Karpas-422 (cell line): ENCODE data around the gene STEAP2. TPM values are rescaled to one million over a fixed set of nuclear protein-coding genes. Genes with fewer than 3 reads are reported as not detected.
A peak's percentile ranks its signal among the peaks of the same experiment; 100 is the strongest.
"Not testable (repeated sequence)": the region's sequence is repeated elsewhere in the genome, so short reads cannot be mapped to it uniquely, and the experiment has no call there.

Experiments
- DNase-seq: peaks from one replicate; pipeline ENCODE4 v3.0.0-alpha.2; 2015
- H2AFZ ChIP-seq: fragments of 200-600 bp; sonication (generic); 2 replicates; pipeline ENCODE4 v1.6.1; 2014; ENCODE audit warnings: antibody characterized with exemption, low read length, mixed read lengths
- H3K27ac ChIP-seq: fragments of 200-600 bp; sonication (generic); 2 replicates; pipeline ENCODE4 v1.5.1; 2014; ENCODE audit warnings: mild to moderate bottlenecking, low read length, moderate library complexity
- H3K27me3 ChIP-seq: fragments of 200-600 bp; sonication (generic); 2 replicates; pipeline ENCODE4 v1.6.1; 2014; ENCODE audit warnings: low read length, mixed read lengths
- H3K36me3 ChIP-seq: fragments of 200-600 bp; sonication (generic); 2 replicates; pipeline ENCODE4 v1.6.1; 2014; ENCODE audit warnings: low read length, mixed read lengths; ENCODE audit not compliant: insufficient read depth
- H3K4me1 ChIP-seq: fragments of 200-600 bp; sonication (generic); 2 replicates; pipeline ENCODE4 v1.6.1; 2014; ENCODE audit warnings: mild to moderate bottlenecking, low read length, mixed read lengths
- H3K4me2 ChIP-seq: fragments of 200-600 bp; sonication (generic); 2 replicates; pipeline ENCODE4 v1.6.1; 2014; ENCODE audit warnings: low read length, low read depth, mild to moderate bottlenecking; ENCODE audit not compliant: poor library complexity, severe bottlenecking
- H3K4me3 ChIP-seq: fragments of 200-600 bp; sonication (generic); 2 replicates; pipeline ENCODE4 v1.5.1; 2014; ENCODE audit warnings: mild to moderate bottlenecking, antibody characterized with exemption, low read length, mixed read lengths
- H3K79me2 ChIP-seq: fragments of 200-600 bp; sonication (generic); 2 replicates; pipeline ENCODE4 v1.6.1; 2014; ENCODE audit warnings: mild to moderate bottlenecking, low read length, mixed read lengths
- H3K9ac ChIP-seq: fragments of 200-600 bp; sonication (generic); 2 replicates; pipeline ENCODE4 v1.6.0; 2014; ENCODE audit warnings: low read length
- H3K9me2 ChIP-seq: fragments of 200-600 bp; sonication (generic), shearing (Covaris generic); replicated peaks from 2 replicates; pipeline ENCODE4 v1.6.0; 2014; ENCODE audit warnings: mild to moderate bottlenecking, low read length, moderate library complexity; ENCODE audit not compliant: insufficient read depth
- H3K9me3 ChIP-seq: fragments of 300-700, 200-600 bp; sonication (generic); 2 replicates; pipeline ENCODE4 v1.6.1; 2014; ENCODE audit warnings: low read length, mixed read lengths
- H4K20me1 ChIP-seq: fragments of 200-600 bp; sonication (generic); 2 replicates; pipeline ENCODE4 v1.6.1; 2014; ENCODE audit warnings: mild to moderate bottlenecking, antibody characterized with exemption, low read length, low read depth; ENCODE audit not compliant: insufficient read depth
- total RNA-seq: library from RNA; depleted of rRNA; stranded (reverse); fragments of >200 nt; shearing (Covaris generic); gene quantifications from 2 replicates; pipeline ENCODE4 v1.2.3, GENCODE V29; 2014; ENCODE audit warnings: low replicate concordance

The STEAP2 gene
- total RNA-seq, 1 experiment from 2014 or later = not detected

DNA sequence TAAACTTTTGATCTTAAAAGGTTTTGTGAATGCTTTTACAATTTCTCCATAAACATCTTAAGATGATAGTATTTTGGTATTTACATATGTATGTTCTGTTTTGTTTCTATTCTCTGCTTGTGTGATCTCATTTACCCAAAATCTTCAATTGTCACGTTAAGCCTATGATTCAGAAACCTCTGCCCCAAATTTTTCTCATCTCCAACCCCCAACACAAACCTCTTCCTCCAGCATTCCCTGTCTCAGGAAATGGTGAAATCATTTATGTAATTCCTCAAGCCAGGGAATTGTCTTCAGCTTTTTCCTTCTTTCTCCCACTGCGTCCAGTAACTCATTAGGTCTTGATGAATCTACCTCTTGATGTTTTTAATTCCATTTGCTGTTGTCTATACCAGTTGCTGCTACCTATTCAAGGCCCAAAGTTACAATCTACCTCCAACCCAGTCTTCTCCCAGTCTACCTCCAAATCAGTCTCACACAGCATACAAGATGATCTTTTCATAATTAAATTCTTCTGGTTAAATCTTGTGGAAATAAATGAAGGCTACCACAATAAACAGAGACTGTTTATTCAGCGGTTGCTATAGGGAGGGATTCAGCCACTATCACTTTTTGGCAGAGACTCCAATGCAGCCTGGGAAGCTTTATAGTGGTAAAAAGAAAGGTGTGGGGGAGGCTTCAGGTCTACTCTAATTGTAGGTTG lies 39.2 kb downstream of the STEAP2 start:
- Histone ChIP-seq H4K20me1 (no peaks in the 10 kb centered on the region), H3K4me1 (no peaks in the 10 kb centered on the region), H3K9me2 (no peaks in the 10 kb centered on the region), H3K36me3 (no peaks in the 10 kb centered on the region), H3K4me3 (no peak overlapping the region), H3K27ac (no peak overlapping the region), H3K79me2 (no peaks in the 10 kb centered on the region), H2AFZ (no peak overlapping the region), H3K9me3 (no peaks in the 10 kb centered on the region), H3K9ac (no peak overlapping the region), H3K4me2 (no peak overlapping the region), H3K27me3 (no peaks in the 10 kb centered on the region)
- DNase-seq = no peak

DNA sequence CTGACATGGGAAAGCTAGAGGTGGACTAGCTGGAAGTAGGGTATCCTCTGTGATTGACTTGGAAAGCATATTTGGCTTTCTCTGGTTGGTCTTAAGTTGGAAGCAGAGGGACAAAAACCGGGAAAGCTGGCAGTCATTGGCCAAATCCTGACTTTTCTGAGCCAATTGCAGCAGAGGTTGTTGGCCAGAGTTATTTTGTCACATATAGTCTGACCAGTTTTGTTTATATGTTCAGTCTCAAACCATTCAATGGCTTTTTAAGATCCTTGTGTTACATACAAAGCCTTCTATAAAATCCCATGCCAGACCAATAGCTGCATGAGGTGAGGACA lies 39.7 kb downstream of the STEAP2 start:
- Histone ChIP-seq H2AFZ (no peak overlapping the region), H3K4me2 (no peak overlapping the region), H3K79me2 (no peaks in the 10 kb centered on the region)

DNA sequence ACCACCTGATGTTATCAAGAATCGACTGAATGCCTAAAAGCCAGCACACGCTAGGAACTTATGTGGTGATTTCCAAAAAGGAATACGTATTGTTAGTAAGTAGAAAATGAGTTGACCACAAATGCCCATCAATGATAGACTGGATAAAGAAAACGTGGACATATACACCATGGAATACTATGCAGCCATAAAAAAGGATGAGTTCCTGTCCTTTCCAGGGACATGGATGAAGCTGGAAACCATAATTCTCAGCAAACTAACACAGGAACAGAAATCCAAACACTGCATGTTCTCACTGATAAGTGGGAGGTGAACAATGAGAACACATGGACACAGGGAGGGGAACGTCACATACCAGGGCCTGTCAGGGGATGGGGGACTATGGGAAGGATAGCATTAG lies 44.5 kb downstream of the STEAP2 start:
- not testable (repeated sequence) for H3K9me3 ChIP-seq, H2AFZ ChIP-seq, H3K79me2 ChIP-seq

More for the DNA sequence above, 39.7 kb downstream of the STEAP2 start:
- Histone ChIP-seq H3K9ac (no peak overlapping the region), H3K27me3 (no peaks in the 10 kb centered on the region), H3K4me3 (no peak overlapping the region), H3K36me3 (no peaks in the 10 kb centered on the region), H3K9me2 (no peaks in the 10 kb centered on the region), H3K9me3 (no peaks in the 10 kb centered on the region), H4K20me1 (no peaks in the 10 kb centered on the region), H3K4me1 (no peaks in the 10 kb centered on the region), H3K27ac (no peak overlapping the region)
- DNase-seq = no peak

DNA sequence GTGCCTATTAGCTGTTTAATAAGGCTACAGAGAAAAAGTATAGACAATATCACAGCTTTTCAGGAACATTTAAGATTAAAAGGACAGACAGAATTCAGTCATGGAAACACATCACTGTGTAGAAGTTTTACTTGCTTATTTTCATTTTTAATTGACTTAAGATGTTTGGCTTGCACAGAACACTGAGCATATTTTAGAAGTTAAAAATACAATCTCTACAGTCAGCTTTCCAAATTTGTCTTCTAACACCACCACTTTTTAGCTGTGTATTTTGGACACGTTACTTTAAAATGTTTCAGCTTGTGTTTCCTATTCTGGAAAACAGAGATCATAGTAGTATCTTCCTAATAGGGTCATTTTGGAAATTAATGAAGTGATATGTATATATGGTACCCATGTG lies 45.2 kb downstream of the STEAP2 start:
- H3K36me3 ChIP-seq = no peaks in the 10 kb centered on the region
- H3K9me3 ChIP-seq = no peaks in the 10 kb centered on the region
- H3K27me3 ChIP-seq = no peaks in the 10 kb centered on the region
- H3K9me2 ChIP-seq = no peaks in the 10 kb centered on the region
- H3K4me1 ChIP-seq = no peaks in the 10 kb centered on the region
- no peak overlapping the region for H3K9ac ChIP-seq
- no peak overlapping the region for H2AFZ ChIP-seq
- H3K4me2 ChIP-seq = no peak overlapping the region
- H3K79me2 ChIP-seq = no peaks in the 10 kb centered on the region
- no peak overlapping the region for H3K27ac ChIP-seq
- no peak for DNase-seq
- no peaks in the 10 kb centered on the region for H4K20me1 ChIP-seq
- no peak overlapping the region for H3K4me3 ChIP-seq

More for the DNA sequence above, 44.5 kb downstream of the STEAP2 start:
- not testable (repeated sequence) for DNase-seq, H3K27ac ChIP-seq, H3K9ac ChIP-seq, H3K4me1 ChIP-seq, H3K27me3 ChIP-seq, H3K9me2 ChIP-seq, H3K36me3 ChIP-seq, H3K4me2 ChIP-seq, H4K20me1 ChIP-seq, H3K4me3 ChIP-seq

DNA sequence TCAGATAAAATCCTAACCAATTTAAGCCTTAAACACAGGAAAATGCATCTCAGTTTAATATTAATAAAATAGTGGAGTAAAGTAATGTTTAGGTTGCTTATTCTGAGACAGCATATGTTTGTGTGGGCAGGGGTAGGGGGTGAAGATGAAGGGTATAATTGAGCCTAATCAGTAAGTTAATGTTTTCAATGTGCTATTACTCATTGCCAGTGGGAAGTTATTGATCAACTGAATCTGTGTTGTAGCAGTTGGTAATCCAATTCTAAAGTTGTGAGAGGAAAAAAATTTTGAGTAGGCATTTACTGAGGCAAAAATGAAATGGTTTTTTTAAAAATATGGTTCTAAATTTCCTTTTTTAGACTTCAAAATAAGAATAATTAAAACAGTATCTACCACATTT lies 49.9 kb downstream of the STEAP2 start:
- Histone ChIP-seq H3K9ac (no peak overlapping the region), H3K4me2 (no peak overlapping the region), H3K27ac (no peak overlapping the region), H3K4me3 (no peak overlapping the region), H4K20me1 (no peaks in the 10 kb centered on the region), H3K79me2 (no peaks in the 10 kb centered on the region), H3K9me3 (no peaks in the 10 kb centered on the region), H3K4me1 (no peaks in the 10 kb centered on the region), H3K9me2 (no peaks in the 10 kb centered on the region), H3K36me3 (no peaks in the 10 kb centered on the region), H3K27me3 (no peaks in the 10 kb centered on the region), H2AFZ (no peak overlapping the region)
- DNase-seq = no peak

DNA sequence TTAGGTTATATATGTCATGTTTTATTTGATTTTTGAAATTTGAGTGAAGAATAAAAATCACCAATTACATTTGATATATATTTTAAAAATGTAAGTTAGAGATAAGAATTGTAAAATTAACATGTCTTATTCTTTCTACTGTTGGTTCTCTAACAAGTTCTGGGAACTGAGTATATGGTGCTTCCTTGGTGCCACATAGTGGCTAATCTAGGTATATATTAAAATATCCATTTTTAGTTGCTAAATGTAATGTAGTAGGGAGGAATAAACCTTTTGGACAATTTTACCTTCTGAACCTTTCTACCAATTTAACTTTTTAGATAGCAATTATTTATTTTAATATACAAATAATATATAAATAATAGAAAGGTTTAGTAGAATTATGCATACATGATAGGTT lies 50.9 kb downstream of the STEAP2 start:
- Histone ChIP-seq H3K27me3 (no peaks in the 10 kb centered on the region), H4K20me1 (no peaks in the 10 kb centered on the region)
- DNase-seq = peak; percentile 64

DNA sequence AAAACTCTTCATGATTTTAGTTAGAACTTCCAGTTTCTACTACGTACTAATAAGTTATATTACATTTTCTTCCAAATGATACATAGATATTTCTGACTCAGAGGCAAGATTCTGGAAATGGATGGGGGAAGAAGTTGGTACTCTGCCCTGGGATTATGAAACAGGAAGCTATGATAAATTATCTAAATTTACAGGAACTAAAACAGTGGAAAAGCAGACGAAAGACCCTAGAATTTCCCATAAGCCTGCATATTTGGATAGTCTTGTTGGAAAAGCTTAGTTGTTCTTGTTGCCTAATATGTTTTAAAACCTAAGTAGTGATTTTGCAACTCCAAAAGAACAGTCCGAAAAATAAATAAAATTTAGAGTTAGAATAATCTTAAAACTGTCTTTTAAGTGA lies 55.3 kb downstream of the STEAP2 start:
- H3K9ac ChIP-seq = no peak overlapping the region

More for the DNA sequence above, 50.9 kb downstream of the STEAP2 start:
- no peak overlapping the region for H3K9ac ChIP-seq
- H3K4me3 ChIP-seq = no peak overlapping the region
- no peak overlapping the region for H3K27ac ChIP-seq
- H3K9me2 ChIP-seq = no peaks in the 10 kb centered on the region
- no peaks in the 10 kb centered on the region for H3K4me1 ChIP-seq
- no peaks in the 10 kb centered on the region for H3K36me3 ChIP-seq
- no peak overlapping the region for H2AFZ ChIP-seq
- no peak overlapping the region for H3K4me2 ChIP-seq
- no peaks in the 10 kb centered on the region for H3K79me2 ChIP-seq
- no peaks in the 10 kb centered on the region for H3K9me3 ChIP-seq

DNA sequence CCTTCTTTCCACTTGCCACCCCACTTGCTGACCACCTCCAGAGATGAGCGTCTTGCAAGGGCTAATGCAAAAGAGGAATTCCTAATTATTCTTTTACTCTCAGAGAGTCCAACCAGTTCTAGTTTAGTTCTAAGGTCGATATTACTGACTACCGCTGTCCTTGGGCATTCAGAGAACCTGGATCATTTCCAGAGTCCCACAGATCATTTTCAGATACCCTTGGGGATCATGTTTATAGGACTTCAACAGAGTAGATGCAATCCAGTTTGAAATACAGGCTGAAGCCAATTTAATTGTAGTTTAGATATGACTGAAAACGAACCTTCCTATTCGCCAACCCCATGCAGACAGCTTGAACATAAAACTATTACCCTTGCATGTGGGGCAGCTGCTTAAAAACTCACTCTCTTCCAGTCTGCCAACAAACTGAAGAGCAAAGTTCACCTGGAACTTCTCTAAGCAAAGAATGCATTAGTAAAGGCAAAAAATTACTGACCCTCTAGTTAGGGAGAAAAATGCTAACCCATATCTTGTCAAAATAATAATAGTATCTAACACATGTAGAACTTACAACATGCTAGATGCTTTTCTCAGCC lies 55.8 kb downstream of the STEAP2 start:
- no peaks in the 10 kb centered on the region for H4K20me1 ChIP-seq
- no peak overlapping the region for H3K4me3 ChIP-seq
- no peaks in the 10 kb centered on the region for H3K36me3 ChIP-seq
- no peaks in the 10 kb centered on the region for H3K27me3 ChIP-seq
- H3K79me2 ChIP-seq = no peaks in the 10 kb centered on the region
- no peak overlapping the region for H3K27ac ChIP-seq
- no peaks in the 10 kb centered on the region for H3K4me1 ChIP-seq
- H3K9ac ChIP-seq = no peak overlapping the region
- no peak overlapping the region for H3K4me2 ChIP-seq
- no peaks in the 10 kb centered on the region for H3K9me2 ChIP-seq
- no peak for DNase-seq
- no peak overlapping the region for H2AFZ ChIP-seq
- no peaks in the 10 kb centered on the region for H3K9me3 ChIP-seq

More for the DNA sequence above, 55.3 kb downstream of the STEAP2 start:
- no peak overlapping the region for H3K4me3 ChIP-seq
- no peak for DNase-seq
- H2AFZ ChIP-seq = no peak overlapping the region
- H3K27ac ChIP-seq = no peak overlapping the region
- H3K9me2 ChIP-seq = no peaks in the 10 kb centered on the region
- H3K9me3 ChIP-seq = no peaks in the 10 kb centered on the region
- no peaks in the 10 kb centered on the region for H3K27me3 ChIP-seq
- H3K36me3 ChIP-seq = no peaks in the 10 kb centered on the region
- H4K20me1 ChIP-seq = no peaks in the 10 kb centered on the region
- H3K4me1 ChIP-seq = no peaks in the 10 kb centered on the region
- H3K4me2 ChIP-seq = no peak overlapping the region
- H3K79me2 ChIP-seq = no peaks in the 10 kb centered on the region
